Measurements from ENCODE around the gene BLM. TPM values are rescaled to one million over a fixed set of nuclear protein-coding genes. Genes with fewer than 3 reads are reported as not detected.

BLM gene
- total and polyA plus RNA-seq, 2 of the 8 experiments (the other 6 are each of a cell fraction or from before 2014, with no cell fraction given), result 15.2 to 46.7 TPM

DNA sequence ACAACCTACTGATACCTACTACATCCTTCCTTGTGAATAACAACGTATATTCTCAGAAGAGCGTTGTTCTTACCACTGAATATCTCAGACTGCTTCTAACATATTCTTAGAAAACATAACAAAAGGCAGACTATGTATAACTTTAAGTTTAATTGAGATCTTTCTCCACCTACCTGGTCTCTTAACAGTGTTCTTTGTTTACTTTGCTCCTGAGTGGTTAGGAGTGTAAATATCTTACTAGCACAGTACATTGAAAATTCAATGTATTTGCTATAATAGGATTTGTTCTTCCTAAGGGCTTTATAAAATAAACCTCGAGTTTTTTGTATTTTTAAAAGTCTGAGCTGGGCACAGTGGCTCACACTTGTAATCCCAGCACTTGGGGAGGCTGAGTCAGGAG, 7.9 kb upstream of the BLM start:
- Histone ChIP-seq H4K20me1 (replicated peaks in 1 of 2; ENCODE audit: control insufficient read depth in 1 of 2, insufficient read depth in 2 of 2, low read length in 2 of 2) (no peaks in the 10 kb centered on the region), H4K91ac (replicated peaks; ENCODE audit: insufficient read length, low read length) (no peak overlapping the region), H3K4me1 (replicated peaks in 1 of 4; ENCODE audit: control insufficient read depth in 3 of 4, insufficient read depth in 4 of 4, low read length in 3 of 4) (no peaks in the 10 kb centered on the region), H2BK20ac (ENCODE audit: low read length) (no peak overlapping the region), H2AFZ (ENCODE audit: low read length) (no peak overlapping the region), H3K4me2 (ENCODE audit: insufficient read depth in 1 of 2, low read depth in 2 of 2, low read length in 2 of 2) (no peak overlapping the region), H3K56ac (replicated peaks; ENCODE audit: insufficient read length, low read depth, low read length) (no peak overlapping the region), H3K27ac (ENCODE audit: low read depth, low read length) (no peak overlapping the region), H2BK5ac (ENCODE audit: low read depth, low read length) (no peak overlapping the region), H2BK120ac (replicated peaks; ENCODE audit: low read depth, low read length) (no peak overlapping the region), H3K4me3 (ENCODE audit: extremely low read depth in 1 of 4, insufficient read depth in 2 of 4, low read depth in 3 of 4, low read length in 4 of 4) (no peak overlapping the region), H3K23me2 (ENCODE audit: low read depth, low read length) (no peaks in the 10 kb centered on the region), H3K4ac (replicated peaks; ENCODE audit: insufficient read length, low read depth, low read length) (no peak overlapping the region), H3K9ac (replicated peaks in 1 of 4; ENCODE audit: extremely low read depth in 1 of 4, low read depth in 3 of 4, low read length in 3 of 4) (no peak overlapping the region), H2AK5ac (ENCODE audit: low read depth, low read length) (no peak overlapping the region), H2BK12ac (ENCODE audit: low read depth, low read length) (no peak overlapping the region), H3K36me3 (ENCODE audit: control insufficient read depth in 2 of 4, insufficient read depth in 4 of 4, low read length in 3 of 4) (peaks cover 0 to 3% (median 0%) of the 10 kb centered on the region in 4 experiments; a peak in 3 of 8 replicates), H3K79me1 (ENCODE audit: low read depth, low read length) (no peaks in the 10 kb centered on the region), H3K9me3 (ENCODE audit: insufficient read depth in 2 of 2, low read depth in 1 of 2, low read length in 1 of 2) (no peaks in the 10 kb centered on the region), H2BK15ac (ENCODE audit: low read length) (no peak overlapping the region), H3K79me2 (ENCODE audit: control insufficient read depth in 1 of 2, insufficient read depth in 2 of 2, low read length in 2 of 2) (no peaks in the 10 kb centered on the region), H4K5ac (ENCODE audit: insufficient read length, low read depth, low read length) (no peak overlapping the region), H3K27me3 (replicated peaks in 1 of 4; ENCODE audit: control insufficient read depth in 3 of 4, extremely low read depth in 1 of 4, insufficient read depth in 3 of 4, low read length in 3 of 4) (no peaks in the 10 kb centered on the region), H3K23ac (ENCODE audit: insufficient read length) (no peak overlapping the region), H3K14ac (ENCODE audit: insufficient read length) (no peak overlapping the region), H4K8ac (ENCODE audit: extremely low read depth, insufficient read depth, low read length) (no peak overlapping the region), H3K18ac (ENCODE audit: extremely low read depth, low read length) (no peak overlapping the region)
- no peak for FAIRE-seq
- ChIA-PET CTCF (ENCODE audit: partially characterized antibody) (interaction anchor here (1.0 kb wide), 1 partner anchor 90 kb away, joined by 4 read pairs; no protein-coding TSS in a partner anchor), POLR2A (ENCODE audit: partially characterized antibody) (no interaction called here)
- DNase-seq (ENCODE audit: low read depth in 1 of 2, low spot score in 2 of 2), result no peak
- 88% methylated on average over 3 of the region's 3 CpGs; no CpG with 5 or more reads in 1 of the 2 experiments for WGBS, 2 experiments (ENCODE audit: extremely low coverage in 1 of 2, insufficient coverage in 1 of 2, insufficient read length in 1 of 2, insufficient replicate concordance in 2 of 2, low coverage in 1 of 2, low lambda C conversion rate in 2 of 2, missing lambda C conversion rate in 1 of 2)
- TF ChIP-seq GTF2F1 (IDR thresholded peaks at IDR 0.05; ENCODE audit: borderline replicate concordance, low read depth, low read length) (no peak), NRF1 (IDR thresholded peaks at IDR 0.05; ENCODE audit: low read depth, low read length) (no peak), RNF2 (IDR thresholded peaks at IDR 0.05; ENCODE audit: borderline replicate concordance, low read depth, low read length, missing control alignments, poor library complexity, severe bottlenecking) (no peak), SP1 (IDR thresholded peaks at IDR 0.05; ENCODE audit: low read depth, low read length) (no peak), BACH1 (IDR thresholded peaks at IDR 0.05; ENCODE audit: low read length) (no peak), FOSL1 (IDR thresholded peaks at IDR 0.05; ENCODE audit: insufficient read depth, low read depth, low read length) (no peak), TCF12 (IDR thresholded peaks at IDR 0.05; ENCODE audit: low read depth, low read length) (no peak), SP2 (IDR thresholded peaks at IDR 0.05; ENCODE audit: low read length) (no peak)

Measured in H1 (cell line).